Esophagus squamous epithelium (tissue), 5 donors: ENCODE data around the gene C1QTNF1. TPM values are rescaled to one million over a fixed set of nuclear protein-coding genes. Genes with fewer than 3 reads are reported as not detected.
"Not testable (repeated sequence)": the region's sequence is repeated elsewhere in the genome, so short reads cannot be mapped to it uniquely, and the experiment has no call there.

Experiments
- DNase-seq: peaks from one replicate; lab custom pipeline; 2025; lab: John Stamatoyannopoulos, UW
- H3K27ac ChIP-seq, 4 donors: fragments of 200-600 bp; sonication (generic); one replicate each; pipeline ENCODE4 v1.5.1; 2016 to 2019; ENCODE audit warnings: mild to moderate bottlenecking in 1 of 4
- H3K27me3 ChIP-seq, 4 donors: fragments of 200-600 bp; sonication (generic); 1 replicate in 3 of 4; 2 replicates in 1 of 4; pipeline versions ENCODE4 v1.5.1 to v1.6.0; 2017 to 2021; ENCODE audit warnings: antibody characterized with exemption in 1 of 4
- H3K36me3 ChIP-seq, 3 donors: fragments of 200-600 bp; sonication (generic); one replicate each; pipeline ENCODE4 v1.5.1; 2016 to 2019
- H3K4me1 ChIP-seq, 3 donors: fragments of 200-600 bp; sonication (generic); one replicate each; pipeline ENCODE4 v1.5.1; 2017 to 2019
- H3K4me3 ChIP-seq, 4 donors: fragments of 200-600 bp; sonication (generic); 1 replicate in 3 of 4; 2 replicates in 1 of 4; pipeline ENCODE4 v1.5.1; 2016 to 2019; ENCODE audit warnings: mild to moderate bottlenecking in 2 of 4, moderate library complexity in 1 of 4
- H3K9me3 ChIP-seq, 3 donors: fragments of 200-600 bp; sonication (generic); one replicate each; pipeline ENCODE4 v1.5.1; 2016 to 2019
- POLR2A ChIP-seq, 4 donors: fragments of 450-650 bp; IDR thresholded peaks; one replicate each; pipeline ENCODE4 v1.6.1; 2017; ENCODE audit warnings: antibody characterized with exemption in 4 of 4, mild to moderate bottlenecking in 4 of 4, moderate library complexity in 3 of 4
- WGBS, 2 donors: methylation state at CpG; one replicate each; pipeline ENCODE4 v1.1.5; 2018; 5-methylcytosine and 5-hydroxymethylcytosine counted together
- intact Hi-C: fragments of 100-400 bp; cut with DNase I; formaldehyde crosslinking; loops from one replicate; pipeline ENCODE4 v1.15.0; 2022
- total RNA-seq, 4 donors: library from RNA; depleted of rRNA; stranded (reverse); fragments of >200 nt; gene quantifications; one replicate each; pipeline ENCODE4 v1.1.0, GENCODE V29; 2016
- TF ChIP-seq, protein P1 (sequence below), 6 experiments: fragments of 450-650 bp in 4 of 6; fragments of 200-600 bp in 2 of 6; sonication (generic) in 2 of 6; IDR thresholded peaks; one replicate each; pipeline ENCODE4 v1.5.1; 2016 to 2019; ENCODE audit warnings: antibody characterized with exemption in 6 of 6, mild to moderate bottlenecking in 4 of 6, moderate library complexity in 4 of 6
- donor health status: DM: yes; HTN: yes; CAD: no.

The C1QTNF1 gene
- total RNA-seq, 4 donors from 2014 or later = 2.7 to 20.4 (median 6.8) TPM

DNA sequence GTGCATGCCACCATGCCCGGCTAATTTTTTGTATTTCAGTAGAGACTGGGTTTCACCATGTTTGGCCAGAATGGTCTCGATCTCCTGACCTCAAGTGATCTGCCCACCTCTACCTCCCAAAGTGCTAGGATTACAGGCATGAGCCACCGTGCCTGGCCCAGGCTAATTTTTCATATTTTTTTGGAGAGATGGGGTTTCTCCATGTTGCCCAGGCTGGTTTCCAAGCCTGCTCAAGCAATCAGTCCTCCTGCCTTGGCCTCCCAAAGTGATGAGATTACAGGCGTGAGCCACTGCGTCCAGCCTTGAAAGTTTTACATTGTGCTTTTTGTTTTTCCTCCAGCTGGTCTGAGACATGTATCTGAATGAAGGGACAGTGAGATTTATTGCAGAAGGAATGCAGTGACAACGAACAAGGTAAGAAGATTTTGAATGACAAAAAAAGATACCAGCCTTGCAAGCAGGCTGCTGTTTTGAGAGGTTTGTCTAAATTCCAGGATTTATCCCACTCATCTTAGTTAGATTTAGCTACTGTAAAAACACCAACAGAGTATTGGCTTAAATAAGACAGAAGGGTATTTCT is 47.3 kb downstream of the C1QTNF1 start:
- intact Hi-C loops = no loop called here
- H3K4me3 ChIP-seq = no peak overlapping the region
- no peak overlapping the region for H3K27ac ChIP-seq
- H3K9me3 ChIP-seq = no peaks in the 10 kb centered on the region
- peaks cover 0 to 18% (median 0%) of the 10 kb centered on the region in 4 donors for H3K27me3 ChIP-seq
- DNase-seq = no peak
- WGBS, 2 donors = 88 to 95% methylated on average over 4 to 5 of the region's 6 CpGs
- TF ChIP-seq, protein P1, sequence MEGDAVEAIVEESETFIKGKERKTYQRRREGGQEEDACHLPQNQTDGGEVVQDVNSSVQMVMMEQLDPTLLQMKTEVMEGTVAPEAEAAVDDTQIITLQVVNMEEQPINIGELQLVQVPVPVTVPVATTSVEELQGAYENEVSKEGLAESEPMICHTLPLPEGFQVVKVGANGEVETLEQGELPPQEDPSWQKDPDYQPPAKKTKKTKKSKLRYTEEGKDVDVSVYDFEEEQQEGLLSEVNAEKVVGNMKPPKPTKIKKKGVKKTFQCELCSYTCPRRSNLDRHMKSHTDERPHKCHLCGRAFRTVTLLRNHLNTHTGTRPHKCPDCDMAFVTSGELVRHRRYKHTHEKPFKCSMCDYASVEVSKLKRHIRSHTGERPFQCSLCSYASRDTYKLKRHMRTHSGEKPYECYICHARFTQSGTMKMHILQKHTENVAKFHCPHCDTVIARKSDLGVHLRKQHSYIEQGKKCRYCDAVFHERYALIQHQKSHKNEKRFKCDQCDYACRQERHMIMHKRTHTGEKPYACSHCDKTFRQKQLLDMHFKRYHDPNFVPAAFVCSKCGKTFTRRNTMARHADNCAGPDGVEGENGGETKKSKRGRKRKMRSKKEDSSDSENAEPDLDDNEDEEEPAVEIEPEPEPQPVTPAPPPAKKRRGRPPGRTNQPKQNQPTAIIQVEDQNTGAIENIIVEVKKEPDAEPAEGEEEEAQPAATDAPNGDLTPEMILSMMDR (IDR thresholded peaks at IDR 0.05) = no peak
- no peak for TF ChIP-seq POLR2A (IDR thresholded peaks at IDR 0.05)
- H3K36me3 ChIP-seq = no peaks in the 10 kb centered on the region
- H3K4me1 ChIP-seq = peaks cover 8 to 23% (median 12%) of the 10 kb centered on the region in 3 donors

DNA sequence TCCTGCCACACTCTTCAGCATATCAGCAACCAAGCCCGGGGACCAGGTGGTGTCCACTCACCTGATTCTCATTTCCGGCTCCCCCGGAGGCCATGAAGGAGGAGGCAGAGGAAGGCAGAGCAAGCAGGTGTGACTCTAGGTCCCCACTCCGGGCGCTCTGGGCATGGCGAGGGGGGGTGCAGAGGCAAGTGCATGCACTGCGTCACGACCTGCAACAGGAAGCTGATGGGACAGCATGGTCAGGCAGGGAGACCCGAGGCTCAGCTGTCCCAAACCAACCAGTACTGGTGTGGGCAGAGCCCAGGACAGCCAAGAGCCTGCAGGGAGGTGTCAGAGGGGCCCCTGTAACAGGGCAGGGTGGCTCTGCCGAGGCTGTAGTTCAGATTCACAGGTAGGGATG is 48.6 kb downstream of the C1QTNF1 start:
- no peaks in the 10 kb centered on the region for H3K9me3 ChIP-seq
- TF ChIP-seq, protein P1 (IDR thresholded peaks at IDR 0.05) = no peak
- no peak for TF ChIP-seq POLR2A (IDR thresholded peaks at IDR 0.05)
- 97 to 100% methylated on average over 1 to 10 of the region's 10 CpGs for WGBS, 2 donors
- H3K27ac ChIP-seq = no peak overlapping the region
- H3K4me3 ChIP-seq = no peak overlapping the region
- DNase-seq = no peak
- H3K36me3 ChIP-seq = peaks cover 0 to 2% (median 0%) of the 10 kb centered on the region in 3 donors
- H3K27me3 ChIP-seq = peaks cover 0 to 18% (median 0%) of the 10 kb centered on the region in 4 donors
- intact Hi-C loops = no loop called here
- peaks cover 8 to 36% (median 13%) of the 10 kb centered on the region in 3 donors for H3K4me1 ChIP-seq

DNA sequence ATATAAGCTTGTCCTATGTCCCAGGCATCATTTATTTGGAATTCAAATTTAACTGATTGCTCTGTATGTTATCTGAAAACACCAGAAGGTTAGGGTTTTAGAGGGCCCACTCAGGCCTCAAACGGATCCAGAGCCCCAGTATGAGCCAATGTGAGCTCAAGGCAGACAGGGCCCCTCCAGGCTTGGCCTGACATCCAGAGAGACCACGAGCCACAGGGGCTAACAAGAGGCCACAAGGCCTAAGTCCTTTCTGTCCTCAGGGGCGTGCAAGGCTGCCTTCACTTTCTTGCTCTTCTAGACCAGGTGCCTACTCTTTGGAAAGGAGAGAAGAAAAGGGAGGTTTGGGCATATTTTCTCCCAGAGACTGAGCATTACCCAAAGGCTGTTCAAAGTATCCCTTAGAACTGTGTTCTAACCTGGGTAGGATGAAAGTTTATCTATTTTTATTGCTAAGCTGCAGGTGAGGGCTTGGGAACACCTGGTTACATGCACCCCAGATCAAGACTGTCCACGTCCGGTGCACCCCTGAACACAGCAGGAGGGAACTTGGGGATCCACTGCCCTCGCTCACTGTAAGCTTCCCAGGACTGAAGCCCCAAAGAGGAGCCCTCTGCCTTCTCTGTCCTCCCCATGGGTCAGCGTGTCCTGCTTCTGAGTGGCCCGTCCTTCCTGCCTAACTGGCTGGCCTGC is 49.2 kb downstream of the C1QTNF1 start:
- TF ChIP-seq POLR2A (IDR thresholded peaks at IDR 0.05) = no peak
- TF ChIP-seq, protein P1 (IDR thresholded peaks at IDR 0.05) = no peak
- DNase-seq = no peak
- Histone ChIP-seq H3K27me3 (peaks cover 0 to 18% (median 0%) of the 10 kb centered on the region in 4 donors), H3K4me1 (peaks cover 8 to 39% (median 13%) of the 10 kb centered on the region in 3 donors), H3K36me3 (peaks cover 0 to 8% (median 0%) of the 10 kb centered on the region in 3 donors), H3K27ac (no peak overlapping the region), H3K9me3 (no peaks in the 10 kb centered on the region), H3K4me3 (no peak overlapping the region)
- WGBS, 2 donors = 94 to 100% methylated on average over 5 to 8 of the region's 8 CpGs
- intact Hi-C loops = no loop called here

DNA sequence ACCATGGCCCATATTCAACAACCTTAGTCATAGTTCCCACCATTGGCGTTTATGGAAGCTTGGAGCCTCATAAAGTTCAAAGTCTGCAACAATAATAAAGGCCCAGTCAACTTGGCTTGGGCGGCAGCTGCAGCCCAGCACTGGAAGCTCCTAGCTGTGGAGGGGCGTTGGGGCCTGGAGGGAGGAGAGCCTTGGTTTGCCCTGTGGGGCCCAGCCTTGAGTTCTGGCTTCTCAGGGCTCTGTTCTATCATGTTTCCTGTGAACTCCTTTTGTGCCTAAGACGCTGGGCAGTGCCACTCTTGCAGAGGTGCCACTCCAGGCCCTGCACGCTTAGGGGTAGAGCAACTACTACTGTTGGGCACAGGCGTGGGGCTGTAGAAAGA is 49.7 kb downstream of the C1QTNF1 start:
- Histone ChIP-seq H3K27ac (peak overlapping the region in 2 of 4 donors; percentile 85 to 93), H3K4me3 (no peak overlapping the region), H3K27me3 (peaks cover 0 to 18% (median 0%) of the 10 kb centered on the region in 4 donors), H3K9me3 (no peaks in the 10 kb centered on the region), H3K4me1 (peaks cover 8 to 39% (median 13%) of the 10 kb centered on the region in 3 donors), H3K36me3 (peaks cover 0 to 14% (median 4%) of the 10 kb centered on the region in 3 donors)
- 83 to 84% methylated on average over 4 to 5 of the region's 6 CpGs for WGBS, 2 donors
- TF ChIP-seq, protein P1 (IDR thresholded peaks at IDR 0.05) = no peak
- no peak for TF ChIP-seq POLR2A (IDR thresholded peaks at IDR 0.05)
- no peak for DNase-seq
- intact Hi-C loops = no loop called here

DNA sequence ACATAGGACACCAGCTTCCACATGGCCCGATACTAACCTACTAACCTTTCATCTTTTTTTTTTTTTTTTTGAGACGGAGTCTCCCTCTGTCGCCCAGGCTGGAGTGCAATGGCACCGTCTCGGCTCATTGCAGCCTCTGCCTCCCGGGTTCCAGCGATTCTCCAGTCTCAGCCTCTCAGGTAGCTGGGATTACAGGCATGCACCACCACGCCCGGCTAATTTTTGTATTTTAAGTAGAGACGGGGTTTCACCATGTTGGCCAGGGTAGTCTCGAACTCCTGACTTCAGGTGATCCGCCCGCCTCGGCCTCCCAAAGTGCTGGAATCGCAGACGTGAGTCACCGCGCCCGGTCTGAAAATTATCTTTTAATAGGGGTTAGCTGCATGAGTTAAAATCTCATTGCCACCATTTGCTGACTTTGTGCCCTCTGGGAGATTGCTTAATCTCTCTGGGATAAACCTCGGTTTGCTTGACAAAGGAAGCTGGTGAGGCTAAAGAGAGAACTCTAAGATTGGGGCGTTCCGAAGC is 50.2 kb downstream of the C1QTNF1 start:
- Histone ChIP-seq H3K27me3 (peaks cover 0 to 18% (median 0%) of the 10 kb centered on the region in 4 donors), H3K4me1 (peaks cover 8 to 39% (median 13%) of the 10 kb centered on the region in 3 donors), H3K36me3 (peaks cover 0 to 19% (median 9%) of the 10 kb centered on the region in 3 donors), H3K4me3 (peak overlapping the region in 3 of 4 donors; percentile 74 to 88 (median 84)), H3K27ac (peak overlapping the region; percentile 85 to 93 (median 86))
- intact Hi-C loops, DNase-seq, H3K9me3 ChIP-seq: not testable (repeated sequence)
- 58 to 67% methylated on average over 3 to 20 of the region's 22 CpGs for WGBS, 2 donors
